HCT116 (cell line): Measurements from ENCODE around the gene MUC5B. TPM values are rescaled to one million over a fixed set of nuclear protein-coding genes. Genes with fewer than 3 reads are reported as not detected.

Experiments
- ATAC-seq: fragments of 200-7000 bp; cut with Tn5 transposase; 2 replicates; pipeline ENCODE4 v1.9.1; 2020; ENCODE audit warnings: mild to moderate bottlenecking, moderate library complexity
- BruUV-seq: library from RNA; stranded (reverse); fragments of 400-500 nt; replicated peaks from 2 replicates; lab custom pipeline; 2021; lab: Mats Ljungman, UMichigan
- CTCF ChIA-PET: fragments of 300-600 bp; sonication (Branson Sonifier 250); formaldehyde crosslinking; loops from one replicate; lab custom pipeline; 2021; ENCODE audit warnings: antibody characterized with exemption; lab: Charles Lee
- POLR2A ChIA-PET: fragments of 300-600, 350-600 bp; sonication (Branson Sonifier 250); formaldehyde crosslinking; loops from one replicate; lab custom pipeline; 2021; ENCODE audit warnings: antibody characterized with exemption; lab: Charles Lee
- RAD21 ChIA-PET, 2 experiments: fragments of 300-600 bp; sonication (Branson Sonifier 250); formaldehyde crosslinking; loops; one replicate each; lab custom pipeline; 2023; ENCODE audit warnings: low total read pairs in 2 of 2; ENCODE audit not compliant: uncharacterized antibody in 2 of 2, unreplicated experiment in 2 of 2, low non-redundant PET in 1 of 2; lab: Charles Lee
- DNase-seq: peaks from one replicate; pipeline ENCODE4 v3.0.0-alpha.2; 2010; ENCODE audit warnings: low read depth, low spot score
- H2AFZ ChIP-seq: fragments of 200-600 bp; shearing (Covaris generic), sonication (generic); 2 replicates; pipeline ENCODE4 v1.6.1; 2017; ENCODE audit warnings: low read depth, mixed run types, mixed read lengths, antibody characterized with exemption, low read length; ENCODE audit not compliant: poor library complexity, severe bottlenecking
- H3K27ac ChIP-seq: 2 replicates; pipeline ENCODE4 v1.5.1; 2012; ENCODE audit warnings: low read depth, low read length
- H3K27me3 ChIP-seq: fragments of 200-600 bp; sonication (generic); 2 replicates; pipeline ENCODE4 v1.6.1; 2016; ENCODE audit warnings: mixed run types, low read length, mixed read lengths; ENCODE audit not compliant: insufficient read depth
- H3K36me3 ChIP-seq, 2 experiments: fragments of 200-500 bp in 1 of 2; fragments of 200-600 bp in 1 of 2; sonication (Bioruptor generic) in 1 of 2; sonication (generic) in 1 of 2; 2 replicates each; pipeline versions ENCODE4 v1.5.1 to v1.6.1; 2014 to 2016; ENCODE audit warnings: low read length in 2 of 2, inconsistent platforms in 1 of 2, mixed read lengths in 1 of 2, mixed run types in 1 of 2; ENCODE audit not compliant: insufficient read depth in 2 of 2, control insufficient read depth in 1 of 2
- H3K4me1 ChIP-seq, 2 experiments: fragments of 200-600 bp in 1 of 2; sonication (generic) in 1 of 2; 2 replicates each; pipeline versions ENCODE4 v1.5.1 to v1.6.1; 2012 to 2017; ENCODE audit warnings: low read length in 2 of 2, inconsistent platforms in 1 of 2, mild to moderate bottlenecking in 1 of 2, mixed read lengths in 1 of 2, mixed run types in 1 of 2, moderate library complexity in 1 of 2; ENCODE audit not compliant: insufficient read depth in 2 of 2, control insufficient read depth in 1 of 2
- H3K4me2 ChIP-seq: fragments of 200-600 bp; sonication (generic); 2 replicates; pipeline ENCODE4 v1.6.1; 2017; ENCODE audit warnings: mixed run types, low read length, mixed read lengths
- H3K4me3 ChIP-seq, 2 experiments: fragments of 200-600 bp in 1 of 2; sonication (generic) in 1 of 2; replicated peaks in 1 of 2; 2 replicates each; pipeline ENCODE4 v1.5.1; 2011 to 2016; ENCODE audit warnings: low read length in 2 of 2, control low read depth in 1 of 2, low read depth in 1 of 2, mild to moderate bottlenecking in 1 of 2, mixed read lengths in 1 of 2, mixed run types in 1 of 2
- H3K79me2 ChIP-seq: fragments of 200-600 bp; sonication (generic); 2 replicates; pipeline ENCODE4 v1.6.1; 2017; ENCODE audit warnings: mild to moderate bottlenecking, mixed run types, low read length, moderate library complexity, mixed read lengths; ENCODE audit not compliant: insufficient read depth
- H3K9ac ChIP-seq: fragments of 200-600 bp; sonication (generic); 2 replicates; pipeline ENCODE4 v1.6.1; 2016; ENCODE audit warnings: low read length, mixed read lengths
- H3K9me2 ChIP-seq: fragments of 200-600 bp; sonication (generic), shearing (Covaris generic); 2 replicates; pipeline ENCODE4 v1.6.1; 2017; ENCODE audit warnings: mixed run types, mild to moderate bottlenecking, moderate library complexity; ENCODE audit not compliant: insufficient read depth
- H3K9me3 ChIP-seq, 2 experiments: fragments of 200-500 bp in 1 of 2; fragments of 200-600 bp in 1 of 2; sonication (Bioruptor generic) in 1 of 2; sonication (generic) in 1 of 2; 2 replicates each; pipeline ENCODE4 v1.6.1; 2014 to 2017; ENCODE audit warnings: low read length in 2 of 2, mixed read lengths in 2 of 2, inconsistent platforms in 1 of 2, low read depth in 1 of 2, mild to moderate bottlenecking in 1 of 2, mixed run types in 1 of 2, moderate library complexity in 1 of 2; ENCODE audit not compliant: control insufficient read depth in 1 of 2, insufficient read depth in 1 of 2
- H4K20me1 ChIP-seq: fragments of 200-600 bp; sonication (generic), shearing (Covaris generic); 2 replicates; pipeline ENCODE4 v1.6.1; 2017; ENCODE audit warnings: mixed run types, mild to moderate bottlenecking, moderate library complexity; ENCODE audit not compliant: insufficient read depth
- EZH2 ChIP-seq: fragments of 200-600 bp; sonication (generic); IDR thresholded peaks from 2 replicates; pipeline ENCODE4 v1.6.1; 2017; ENCODE audit warnings: antibody characterized with exemption, mixed run types
- EZH2phosphoT487 ChIP-seq: fragments of 200-600 bp; IDR thresholded peaks from 2 replicates; pipeline ENCODE4 v1.6.1; 2018; ENCODE audit warnings: antibody characterized with exemption, borderline replicate concordance
- FOSL1 ChIP-seq: IDR thresholded peaks from 2 replicates; pipeline ENCODE4 v1.6.1; 2012; ENCODE audit warnings: low read depth
- POLR2A ChIP-seq: IDR thresholded peaks from 2 replicates; pipeline ENCODE4 v1.7.0; 2011; ENCODE audit warnings: borderline replicate concordance; ENCODE audit not compliant: insufficient read depth, insufficient read length; ENCODE audit errors: extremely low read depth
- POLR2AphosphoS5 ChIP-seq: IDR thresholded peaks from 2 replicates; pipeline ENCODE4 v1.6.1; 2011; ENCODE audit warnings: mild to moderate bottlenecking, low read depth, low read length, moderate library complexity
- SIN3A ChIP-seq: IDR thresholded peaks from 2 replicates; pipeline ENCODE4 v1.6.1; 2012; ENCODE audit warnings: low read depth
- SP1 ChIP-seq: IDR thresholded peaks from 2 replicates; pipeline ENCODE4 v1.6.1; 2012; ENCODE audit warnings: low read depth
- TCF7L2 ChIP-seq: IDR thresholded peaks from 2 replicates; pipeline ENCODE4 v1.7.0; 2011; ENCODE audit warnings: borderline replicate concordance, inconsistent platforms; ENCODE audit not compliant: insufficient read depth, insufficient read length; ENCODE audit errors: extremely low read depth
- intact Hi-C: fragments of 100-400 bp; cut with micrococcal nuclease; formaldehyde crosslinking; loops from 2 replicates; pipeline ENCODE4 v1.10.0; 2022
- total RNA-seq: library from RNA; stranded (reverse); gene quantifications from one replicate; pipeline ENCODE4 v1.2.1, GENCODE V29; 2021; ENCODE audit not compliant: unreplicated experiment
- TF ChIP-seq, protein P1 (sequence below): IDR thresholded peaks from 2 replicates; pipeline ENCODE4 v1.6.1; 2012
- TF ChIP-seq, protein P2 (sequence below): IDR thresholded peaks from 2 replicates; pipeline ENCODE4 v1.6.1; 2012; ENCODE audit warnings: low read depth
- TF ChIP-seq, protein P3 (sequence below): IDR thresholded peaks from 2 replicates; pipeline ENCODE4 v1.6.1; 2012

Gene MUC5B
- total RNA-seq, 1 experiment from 2014 or later: 1.5 TPM

DNA sequence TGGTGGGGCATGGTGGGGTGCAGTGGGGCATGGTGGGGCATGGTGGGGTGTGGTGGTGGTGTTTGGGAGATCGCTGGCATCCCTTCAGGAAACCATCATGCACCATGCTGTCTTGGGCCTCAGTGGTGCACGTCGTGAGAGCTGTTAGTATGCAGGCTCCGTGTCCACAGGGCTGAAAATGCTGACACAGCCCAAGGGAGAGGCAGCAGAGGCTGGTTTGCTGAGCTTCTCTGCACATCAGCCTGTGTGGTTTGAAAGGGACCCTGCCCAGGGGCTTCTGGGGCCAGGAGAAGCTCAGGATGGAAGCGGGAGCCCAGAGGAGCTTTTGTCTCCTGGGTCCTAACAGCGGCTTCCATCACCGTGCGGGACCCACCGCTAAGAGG, 30.2 kb downstream of the MUC5B start:
- Histone ChIP-seq H3K79me2 (no peaks in the 10 kb centered on the region), H3K4me3 (no peak overlapping the region), H3K4me1 (no peaks in the 10 kb centered on the region; a peak in 1 of 4 replicates), H3K36me3 (no peaks in the 10 kb centered on the region), H3K9me2 (no peaks in the 10 kb centered on the region), H3K27ac (no peak overlapping the region), H3K4me2 (no peak overlapping the region), H3K27me3 (no peaks in the 10 kb centered on the region), H3K9me3 (no peaks in the 10 kb centered on the region; a peak in 1 of 4 replicates), H3K9ac (no peak overlapping the region), H2AFZ (no peak overlapping the region), H4K20me1 (no peaks in the 10 kb centered on the region)
- ChIA-PET CTCF (interaction anchor here (0.6 kb wide), 1 partner anchor 9 kb away, joined by 3 read pairs; no protein-coding TSS in a partner anchor), POLR2A (no interaction called here), RAD21 (no interaction called here)
- TF ChIP-seq FOSL1: no peak
- BruUV-seq: no TSS peak
- intact Hi-C loops: no loop called here
- no peak for ATAC-seq
- no peak for DNase-seq

DNA sequence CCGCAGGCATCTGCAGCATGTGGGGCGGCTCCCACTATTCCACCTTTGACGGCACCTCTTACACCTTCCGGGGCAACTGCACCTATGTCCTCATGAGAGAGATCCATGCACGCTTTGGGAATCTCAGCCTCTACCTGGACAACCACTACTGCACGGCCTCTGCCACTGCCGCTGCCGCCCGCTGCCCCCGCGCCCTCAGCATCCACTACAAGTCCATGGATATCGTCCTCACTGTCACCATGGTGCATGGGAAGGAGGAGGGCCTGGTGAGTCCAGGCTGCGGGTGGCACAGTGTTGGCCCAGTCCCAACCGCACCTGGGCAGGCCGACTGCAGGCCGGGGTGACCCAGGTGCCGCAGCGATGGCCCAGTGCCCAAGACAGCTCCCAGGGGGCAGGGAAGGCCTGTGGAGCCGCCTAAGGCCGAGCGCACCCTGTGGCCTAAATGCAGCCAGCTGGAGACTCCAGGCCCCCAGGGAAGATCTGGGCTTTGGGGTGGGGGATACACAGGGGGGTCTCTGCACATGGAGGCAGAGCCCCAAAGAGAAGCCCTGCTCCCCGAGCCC, 31.3 kb downstream of the MUC5B start:
- Histone ChIP-seq H3K27me3 (no peaks in the 10 kb centered on the region), H3K4me1 (no peaks in the 10 kb centered on the region; a peak in 1 of 4 replicates), H3K9me3 (no peaks in the 10 kb centered on the region; a peak in 1 of 4 replicates), H3K27ac (no peak overlapping the region), H3K79me2 (no peaks in the 10 kb centered on the region), H3K4me2 (no peak overlapping the region), H3K9ac (no peak overlapping the region), H2AFZ (no peak overlapping the region), H3K36me3 (no peaks in the 10 kb centered on the region), H3K9me2 (no peaks in the 10 kb centered on the region), H3K4me3 (no peak overlapping the region), H4K20me1 (no peaks in the 10 kb centered on the region)
- ChIA-PET POLR2A (no interaction called here), RAD21 (no interaction called here), CTCF (no interaction called here)
- intact Hi-C loops: no loop called here
- BruUV-seq: no TSS peak
- ATAC-seq: no peak
- no peak for DNase-seq
- TF ChIP-seq POLR2AphosphoS5 (no peak), SP1 (no peak), POLR2A (no peak), EZH2 (no peak), EZH2phosphoT487 (no peak), TCF7L2 (no peak), SIN3A (no peak)
- TF ChIP-seq, protein P1, sequence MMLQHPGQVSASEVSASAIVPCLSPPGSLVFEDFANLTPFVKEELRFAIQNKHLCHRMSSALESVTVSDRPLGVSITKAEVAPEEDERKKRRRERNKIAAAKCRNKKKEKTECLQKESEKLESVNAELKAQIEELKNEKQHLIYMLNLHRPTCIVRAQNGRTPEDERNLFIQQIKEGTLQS: no peak
- TF ChIP-seq, protein P2, sequence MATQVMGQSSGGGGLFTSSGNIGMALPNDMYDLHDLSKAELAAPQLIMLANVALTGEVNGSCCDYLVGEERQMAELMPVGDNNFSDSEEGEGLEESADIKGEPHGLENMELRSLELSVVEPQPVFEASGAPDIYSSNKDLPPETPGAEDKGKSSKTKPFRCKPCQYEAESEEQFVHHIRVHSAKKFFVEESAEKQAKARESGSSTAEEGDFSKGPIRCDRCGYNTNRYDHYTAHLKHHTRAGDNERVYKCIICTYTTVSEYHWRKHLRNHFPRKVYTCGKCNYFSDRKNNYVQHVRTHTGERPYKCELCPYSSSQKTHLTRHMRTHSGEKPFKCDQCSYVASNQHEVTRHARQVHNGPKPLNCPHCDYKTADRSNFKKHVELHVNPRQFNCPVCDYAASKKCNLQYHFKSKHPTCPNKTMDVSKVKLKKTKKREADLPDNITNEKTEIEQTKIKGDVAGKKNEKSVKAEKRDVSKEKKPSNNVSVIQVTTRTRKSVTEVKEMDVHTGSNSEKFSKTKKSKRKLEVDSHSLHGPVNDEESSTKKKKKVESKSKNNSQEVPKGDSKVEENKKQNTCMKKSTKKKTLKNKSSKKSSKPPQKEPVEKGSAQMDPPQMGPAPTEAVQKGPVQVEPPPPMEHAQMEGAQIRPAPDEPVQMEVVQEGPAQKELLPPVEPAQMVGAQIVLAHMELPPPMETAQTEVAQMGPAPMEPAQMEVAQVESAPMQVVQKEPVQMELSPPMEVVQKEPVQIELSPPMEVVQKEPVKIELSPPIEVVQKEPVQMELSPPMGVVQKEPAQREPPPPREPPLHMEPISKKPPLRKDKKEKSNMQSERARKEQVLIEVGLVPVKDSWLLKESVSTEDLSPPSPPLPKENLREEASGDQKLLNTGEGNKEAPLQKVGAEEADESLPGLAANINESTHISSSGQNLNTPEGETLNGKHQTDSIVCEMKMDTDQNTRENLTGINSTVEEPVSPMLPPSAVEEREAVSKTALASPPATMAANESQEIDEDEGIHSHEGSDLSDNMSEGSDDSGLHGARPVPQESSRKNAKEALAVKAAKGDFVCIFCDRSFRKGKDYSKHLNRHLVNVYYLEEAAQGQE: no peak
- TF ChIP-seq, protein P3, sequence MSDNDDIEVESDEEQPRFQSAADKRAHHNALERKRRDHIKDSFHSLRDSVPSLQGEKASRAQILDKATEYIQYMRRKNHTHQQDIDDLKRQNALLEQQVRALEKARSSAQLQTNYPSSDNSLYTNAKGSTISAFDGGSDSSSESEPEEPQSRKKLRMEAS: no peak
